NCI-H1105 treated with DMSO at 0.1 percent for 48 hours (cell line): ENCODE measurements around the gene GAP43.

ENCODE experiments used
- DNase-seq: peaks from one replicate; lab custom pipeline; 2025; lab: John Stamatoyannopoulos, UW

The GAP43 gene

DNA sequence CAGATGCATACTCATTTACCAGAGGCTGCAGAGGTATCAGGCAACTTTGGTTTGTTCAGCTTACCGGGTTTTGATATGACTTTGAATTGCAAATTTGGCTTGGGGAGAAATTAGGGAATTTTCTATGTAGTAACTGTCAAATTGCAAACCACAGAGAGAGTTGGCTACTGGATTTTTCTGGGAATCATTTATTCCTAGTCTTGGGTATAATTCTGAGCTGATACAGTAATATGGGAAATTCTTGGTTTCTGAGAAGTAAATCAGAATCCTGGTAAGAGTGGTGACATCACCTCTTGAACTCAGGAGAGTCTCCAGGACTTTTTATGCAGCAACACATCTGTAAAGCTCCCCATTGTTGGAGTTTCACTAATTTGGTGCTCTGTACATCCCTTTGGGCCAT, 39.0 kb downstream of the GAP43 start:
- no peak for DNase-seq

- DNase-seq, result no peak
These were observed 40.1 kb downstream of the GAP43 start for GRCh38 chr3:115663414-115663813.

DNA sequence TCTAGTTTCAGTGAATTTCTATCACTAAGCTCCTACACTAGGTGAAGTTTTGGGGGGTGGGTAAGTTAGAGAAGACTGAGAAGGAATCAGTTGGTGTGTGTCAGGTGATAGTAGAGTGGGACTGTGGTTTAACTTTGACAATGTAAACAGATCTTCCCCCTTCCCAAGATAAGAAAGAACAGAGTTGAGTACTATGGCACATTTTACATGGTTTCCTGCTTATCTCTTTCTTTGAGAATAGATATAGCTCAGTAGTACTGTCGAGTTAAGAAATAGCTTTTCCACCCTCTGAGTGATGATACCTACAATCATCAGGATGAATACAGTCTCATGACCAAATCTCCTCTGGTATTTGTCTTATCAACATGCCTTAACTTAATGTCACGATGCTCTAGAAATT, 42.8 kb downstream of the GAP43 start:
- DNase-seq, result no peak

DNA sequence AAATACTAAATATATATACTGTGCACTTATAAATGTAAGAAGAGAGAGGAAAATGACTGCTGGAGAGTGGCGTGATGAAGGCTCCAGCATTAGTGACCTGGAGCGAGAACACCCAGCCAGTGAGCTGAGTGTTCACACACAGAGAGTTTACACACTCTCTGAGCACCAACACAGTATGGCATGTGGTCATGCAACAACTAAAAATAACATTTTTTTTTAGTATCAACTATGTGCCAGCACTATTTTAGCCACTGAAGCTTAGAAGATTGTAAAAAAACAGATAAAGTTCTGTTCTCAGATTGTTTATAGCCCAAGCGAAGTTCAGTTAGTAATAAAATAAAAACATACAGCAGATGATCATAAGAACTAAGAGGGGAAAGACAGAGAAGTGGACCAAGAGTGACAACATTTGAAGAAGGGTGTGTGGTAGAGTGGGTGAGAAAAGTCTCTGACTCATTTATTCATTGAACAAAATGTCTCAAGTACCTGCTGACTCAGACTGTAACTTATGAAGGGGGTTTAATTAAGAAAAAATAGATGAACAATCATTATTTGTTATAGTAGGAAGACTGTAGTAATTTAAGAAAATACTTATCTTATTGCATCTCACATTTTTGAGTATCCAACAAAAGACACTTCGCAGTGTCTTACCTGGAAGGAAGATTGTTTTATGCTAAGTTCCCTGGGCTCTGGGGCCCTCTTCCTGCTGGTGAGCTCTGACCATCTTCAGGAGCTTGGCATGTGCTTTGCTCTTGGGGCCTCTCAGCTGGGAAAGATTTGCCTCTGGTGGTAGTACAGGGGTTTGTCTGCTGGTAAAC, 43.8 kb downstream of the GAP43 start:
- DNase-seq, result no peak

DNA sequence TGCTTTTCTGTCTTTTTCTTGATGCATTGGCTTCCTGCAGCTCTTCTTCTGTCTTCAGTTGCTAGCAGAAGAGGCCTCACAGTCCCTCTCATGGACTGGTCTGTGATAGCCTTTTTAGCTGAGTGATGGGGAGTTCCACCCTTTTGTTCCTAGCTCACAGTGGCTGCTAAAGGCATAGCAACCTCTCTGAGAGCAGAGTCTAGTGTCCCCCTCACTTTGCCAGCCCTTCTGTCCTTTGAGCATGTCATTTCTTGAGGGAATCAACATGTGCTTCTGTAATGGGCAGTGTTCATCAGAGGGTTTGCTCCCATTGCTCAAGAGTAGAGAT, 44.4 kb downstream of the GAP43 start:
- no peak for DNase-seq

GRCh38 chr3:115670911-115671310, 47.6 kb downstream of the GAP43 start:
- no peak for DNase-seq

GRCh38 chr3:115671761-115672455, 48.6 kb downstream of the GAP43 start:
- no peak for DNase-seq

DNA sequence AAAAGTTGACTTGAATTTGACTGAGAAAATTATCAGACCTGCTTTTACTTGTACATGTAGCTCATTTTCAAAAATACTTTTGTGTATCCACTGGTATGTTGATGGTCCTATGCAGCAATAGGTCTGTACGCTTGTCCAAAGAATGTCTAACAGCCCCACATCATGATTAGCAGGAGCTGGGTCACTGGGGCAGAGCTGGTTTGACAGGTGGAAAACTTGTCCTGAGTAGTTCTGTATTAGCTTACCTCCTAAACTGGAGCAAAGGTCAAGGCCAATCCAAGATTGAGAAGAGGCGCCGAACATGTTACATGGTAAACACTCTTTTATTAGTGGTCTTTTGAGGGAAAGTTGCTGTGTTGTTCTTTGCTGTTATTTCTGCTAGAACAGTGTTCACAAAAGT, 50.6 kb downstream of the GAP43 start:
- DNase-seq, result no peak

GRCh38 chr3:115676336-115676735, 53.0 kb downstream of the GAP43 start:
- DNase-seq, result no peak

GRCh38 chr3:115680803-115681345, 57.6 kb downstream of the GAP43 start:
- no peak for DNase-seq

DNA sequence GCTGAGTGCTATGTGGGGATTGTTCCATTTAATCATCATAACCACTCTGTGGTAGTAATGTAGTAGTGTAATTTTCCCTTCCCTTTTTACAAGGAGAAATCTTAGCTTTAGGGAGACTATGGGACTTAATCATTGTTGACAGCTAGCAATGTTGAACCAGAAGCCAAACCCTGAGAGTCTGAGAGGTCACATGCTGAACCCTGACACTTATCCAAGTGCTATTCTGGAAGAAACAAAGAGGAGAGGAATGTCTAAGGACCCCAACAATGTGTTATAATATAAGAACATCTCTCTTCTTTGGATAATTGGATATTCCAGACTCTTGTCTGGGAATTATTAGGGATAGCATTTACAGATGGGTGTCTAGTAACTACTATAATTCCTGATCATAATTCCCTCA, 58.4 kb downstream of the GAP43 start:
- no peak for DNase-seq

DNA sequence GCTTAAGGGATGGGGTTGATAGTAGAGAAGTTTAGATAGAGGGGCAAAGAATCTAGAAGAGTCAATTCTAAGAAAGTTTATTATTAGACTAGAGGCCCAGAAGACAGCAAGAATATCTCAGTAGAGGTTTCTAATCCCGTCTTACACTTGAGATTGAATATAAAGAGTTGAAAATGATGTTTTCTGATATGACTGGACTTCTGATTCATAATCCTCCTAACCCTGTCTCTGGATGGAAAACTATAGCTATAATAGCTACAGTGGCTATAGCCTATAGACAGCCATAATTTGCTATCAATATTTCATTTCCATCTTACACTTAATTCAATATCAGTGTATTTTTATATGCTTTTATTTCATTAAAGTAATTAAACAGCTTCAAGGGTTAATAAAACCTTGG, 60.0 kb downstream of the GAP43 start:
- no peak for DNase-seq

GRCh38 chr3:115683773-115684172, 60.5 kb downstream of the GAP43 start:
- DNase-seq, result no peak

DNA sequence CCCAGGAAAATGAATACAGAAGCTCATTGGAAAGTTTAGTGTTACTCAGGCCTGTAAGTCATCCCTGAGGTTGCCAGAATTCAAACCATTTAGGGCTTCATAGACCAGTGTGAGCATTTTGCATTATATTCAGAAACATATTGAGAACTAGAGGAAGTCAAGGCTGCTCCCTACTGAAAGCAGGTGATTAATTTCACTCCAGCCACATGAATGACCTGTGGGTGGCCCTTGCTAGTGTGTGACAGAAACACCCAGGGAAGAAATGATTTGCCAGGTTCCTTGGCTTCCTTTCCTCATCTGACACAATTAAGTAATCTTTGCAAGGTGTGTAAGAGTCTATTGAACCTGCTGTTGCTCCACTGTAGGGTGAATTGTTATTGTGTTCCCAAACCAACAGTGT, 61.8 kb downstream of the GAP43 start:
- no peak for DNase-seq

- no peak for DNase-seq
These were observed 64.4 kb downstream of the GAP43 start for GRCh38 chr3:115687721-115688120.

GRCh38 chr3:115688418-115688817, 65.1 kb downstream of the GAP43 start:
- no peak for DNase-seq

DNA sequence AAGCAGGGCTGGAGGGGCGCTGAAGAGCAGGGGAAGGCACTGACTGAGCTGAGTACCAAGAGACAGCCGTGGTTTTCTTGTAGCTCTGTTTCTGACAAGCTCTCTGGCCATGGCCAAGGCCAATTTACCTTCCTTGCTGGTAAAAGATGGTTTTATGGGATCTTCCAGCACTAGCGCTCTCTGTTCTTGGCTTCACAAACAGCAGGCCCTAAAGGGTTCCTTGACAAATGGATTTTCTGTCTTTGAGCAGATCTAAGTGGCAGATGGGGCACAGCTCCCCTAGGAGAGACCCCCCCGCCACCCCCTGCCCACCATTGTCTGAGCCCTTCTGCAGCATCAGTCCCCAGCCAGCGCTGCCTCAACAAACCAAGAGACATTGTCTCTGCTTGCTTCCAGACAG, 66.6 kb downstream of the GAP43 start:
- DNase-seq, result no peak

DNA sequence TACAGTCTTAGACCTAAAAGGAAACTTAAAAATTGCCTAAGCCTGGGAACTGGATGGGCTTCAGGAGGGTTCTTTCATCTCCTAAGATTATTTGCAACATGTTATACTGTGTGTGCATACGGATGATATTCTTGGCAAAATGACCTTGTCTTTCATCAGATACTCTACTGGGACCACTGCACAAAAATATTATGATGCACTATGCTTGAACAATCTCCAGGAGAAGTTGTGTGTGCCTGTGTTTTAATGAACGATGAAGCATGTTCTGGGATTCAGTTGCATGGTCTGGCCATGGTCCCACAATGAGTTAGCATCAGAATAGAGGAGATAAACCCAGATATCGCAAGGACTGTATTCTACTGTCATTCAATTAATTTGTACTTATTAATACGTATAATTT, 68.7 kb downstream of the GAP43 start:
- DNase-seq, result no peak

- DNase-seq, result peak; percentile 83
These were observed 69.7 kb downstream of the GAP43 start for GRCh38 chr3:115692887-115693524.

DNA sequence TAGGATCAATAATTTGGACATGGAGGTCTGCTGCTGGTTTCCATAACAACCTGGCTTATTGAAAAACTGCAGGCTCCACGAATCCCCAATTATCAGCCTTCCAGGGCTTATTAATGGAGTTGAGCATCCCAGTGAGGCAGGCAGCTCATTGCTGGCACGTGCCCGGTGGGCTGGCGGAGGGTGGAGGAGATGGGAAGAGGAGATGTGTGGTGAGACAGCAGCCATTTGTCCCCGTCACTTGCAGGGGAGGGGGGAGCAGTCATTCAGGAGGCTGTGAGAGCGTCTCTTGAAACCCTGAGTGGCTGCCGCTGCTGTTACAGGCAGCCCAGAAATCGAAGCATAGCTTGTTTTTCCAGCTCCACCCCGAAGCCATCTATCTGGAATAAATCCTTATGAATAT, 70.6 kb downstream of the GAP43 start:
- peak; percentile 39 for DNase-seq

DNA sequence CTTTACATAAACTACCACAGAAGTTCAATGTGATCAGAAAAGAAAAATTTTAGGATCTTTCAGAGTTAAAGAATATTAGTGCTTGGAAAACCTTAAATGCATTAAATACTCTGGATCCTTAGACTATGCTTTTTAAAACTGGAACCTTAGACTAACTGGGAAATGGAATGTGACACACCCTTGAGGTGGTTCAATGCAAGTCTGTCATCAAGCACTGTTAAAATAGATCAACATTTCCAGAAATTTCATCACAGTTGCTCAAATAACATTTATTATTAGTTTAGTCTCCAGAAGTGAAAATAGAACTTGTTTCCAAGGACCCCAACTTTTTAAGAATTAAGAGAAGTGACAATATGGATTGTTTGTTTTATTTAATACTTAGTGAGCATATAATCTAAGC, 71.8 kb downstream of the GAP43 start:
- DNase-seq, result no peak

DNA sequence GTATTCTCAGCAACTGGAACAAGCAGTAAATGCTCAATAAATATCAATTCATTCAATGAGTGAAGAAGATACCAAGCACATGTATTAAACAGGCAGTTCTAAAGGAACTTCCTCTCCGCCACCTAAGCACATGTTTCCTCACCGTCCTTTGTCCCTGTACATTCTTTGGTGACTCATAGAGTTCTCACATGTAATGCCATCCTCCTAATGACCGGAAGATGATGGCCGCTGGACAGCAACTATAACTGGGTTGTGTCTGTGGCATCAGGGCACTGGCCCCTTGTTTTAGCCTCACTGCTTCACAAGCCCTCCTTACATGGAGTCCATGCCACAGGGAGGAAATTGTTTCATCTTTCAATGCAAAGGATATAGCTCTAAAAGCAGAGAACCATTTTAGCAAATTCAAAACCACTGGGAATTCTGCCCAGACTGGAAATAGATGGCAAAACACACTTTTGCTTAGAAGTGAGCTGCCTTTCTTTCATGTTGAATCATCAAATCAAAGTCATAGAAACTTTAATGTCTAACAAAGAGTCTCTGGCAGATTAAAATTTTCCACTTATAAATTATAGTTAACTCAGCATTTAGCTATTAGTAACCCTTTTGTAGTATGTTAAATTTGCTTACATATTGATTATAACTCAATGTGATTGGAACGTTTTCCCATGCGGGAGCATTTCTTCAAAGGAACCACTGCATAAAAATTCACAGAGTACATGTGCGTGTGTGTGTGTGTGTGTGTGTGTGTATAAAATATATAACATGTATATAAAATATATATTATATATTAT, 74.1 kb downstream of the GAP43 start:
- no peak for DNase-seq
